Spleen (tissue), 7 donors: ENCODE measurements around the gene CCDC107.

ENCODE experiments used
- CTCF ChIP-seq, 11 experiments: fragments of 200-600 bp in 7 of 11; fragments of 450-650 bp in 4 of 11; sonication (generic) in 4 of 11; IDR thresholded peaks in 8 of 11; conservative IDR thresholded peaks in 3 of 11; 1 replicate in 7 of 11; 2 replicates in 4 of 11; pipeline versions ENCODE4 v1.4.0 to v1.8.0; 2016 to 2021; ENCODE audit warnings: antibody characterized with exemption in 11 of 11, inconsistent platforms in 4 of 11, mild to moderate bottlenecking in 1 of 11
- POLR2A ChIP-seq, 3 donors: fragments of 450-650 bp; IDR thresholded peaks; one replicate each; pipeline ENCODE4 v1.5.1; 2017; ENCODE audit warnings: antibody characterized with exemption in 3 of 3, mild to moderate bottlenecking in 1 of 3
- donor health status: DM: no; HTN: no; CAD: no; lungs with moderate emphysema.
- donor health status: DM: no; HTN: no; CAD: no.
- donor health status: DM: no; HTN: no; CAD: no.

- TF ChIP-seq CTCF (IDR thresholded peaks at IDR 0.05 in 8 of 11, conservative IDR thresholded peaks at IDR 0.05 in 3 of 11) (no peak), POLR2A (IDR thresholded peaks at IDR 0.05) (no peak)
Observed at GRCh38 chr9:35615981-35616680, 42.0 kb upstream of the CCDC107 start.
